K562 (cell line): Measurements from ENCODE around the gene KIAA2012. TPM values are rescaled to one million over a fixed set of nuclear protein-coding genes. Genes with fewer than 3 reads are reported as not detected.

Experiments
- ATAC-seq: fragments of 200-7000 bp; cut with Tn5 transposase; 3 replicates; pipeline ENCODE4 v1.9.1; 2020; ENCODE audit warnings: moderate library complexity
- BruUV-seq: library from RNA; stranded (reverse); fragments of 400-500 nt; replicated peaks from 2 replicates; lab custom pipeline; 2021; lab: Mats Ljungman, UMichigan
- CTCF ChIA-PET: fragments of 300-600 bp; formaldehyde crosslinking; extraction: SDS; loops from one replicate; lab custom pipeline; 2021; ENCODE audit warnings: low intra/inter-chr PET ratio; lab: Yijun Ruan, JAX
- POLR2A ChIA-PET: fragments of 300-600, 350-650 bp; sonication (Branson Sonifier 250); formaldehyde crosslinking; extraction: SDS; loops from one replicate; lab custom pipeline; 2021; ENCODE audit warnings: antibody characterized with exemption, inconsistent platforms; lab: Yijun Ruan, JAX
- DNase-seq, 4 experiments: peaks; one replicate each; pipeline versions ENCODE4 v3.0.0 to v3.0.0-alpha.2; 2011 to 2018; ENCODE audit warnings: low spot score in 3 of 4, mixed read lengths in 3 of 4; ENCODE audit errors: extremely low read depth in 1 of 4
- FAIRE-seq: peaks from 2 replicates; lab custom pipeline; 2011; peaks lifted over from hg19 to GRCh38; lab: Jason Lieb, UNC
- H2AFZ ChIP-seq: 2 replicates; pipeline ENCODE4 v1.6.0; 2011; ENCODE audit warnings: low read depth, low read length, control low read depth, inconsistent platforms
- H3K27ac ChIP-seq: fragments of 200-600 bp; 3 replicates; pipeline ENCODE4 v1.8.0; 2011; ENCODE audit warnings: low read depth, mild to moderate bottlenecking, control low read depth, inconsistent platforms, low read length, moderate library complexity, mixed read lengths; ENCODE audit errors: extremely low read depth
- H3K27me3 ChIP-seq, 2 experiments: fragments of 300-600 bp in 1 of 2; 2 replicates in 1 of 2; 3 replicates in 1 of 2; pipeline versions ENCODE4 v1.6.0 to v1.8.0; 2011; ENCODE audit warnings: inconsistent platforms in 2 of 2, low read length in 2 of 2, mild to moderate bottlenecking in 1 of 2, mixed read lengths in 1 of 2, moderate library complexity in 1 of 2; ENCODE audit not compliant: control insufficient read depth in 2 of 2, insufficient read depth in 2 of 2
- H3K36me3 ChIP-seq: fragments of 300-600 bp; 3 replicates; pipeline ENCODE4 v1.8.0; 2011; ENCODE audit warnings: mild to moderate bottlenecking, low read length, inconsistent platforms; ENCODE audit not compliant: control insufficient read depth, insufficient read depth
- H3K4me1 ChIP-seq, 2 experiments: fragments of 200-600 bp in 1 of 2; replicated peaks in 1 of 2; 2 replicates in 1 of 2; 3 replicates in 1 of 2; pipeline versions ENCODE4 v1.5.1 to v1.8.0; 2011; ENCODE audit warnings: inconsistent platforms in 2 of 2, low read length in 2 of 2, mild to moderate bottlenecking in 1 of 2, mixed read lengths in 1 of 2, moderate library complexity in 1 of 2; ENCODE audit not compliant: control insufficient read depth in 2 of 2, insufficient read depth in 2 of 2
- H3K4me2 ChIP-seq: 2 replicates; pipeline ENCODE4 v1.6.1; 2011; ENCODE audit warnings: low read length, control low read depth, inconsistent platforms, mixed read lengths; ENCODE audit not compliant: insufficient read depth
- H3K4me3 ChIP-seq: fragments of 200-600 bp; sonication (generic), shearing (Covaris generic); 2 replicates; pipeline ENCODE4 v1.5.1; 2016; ENCODE audit warnings: control low read depth, inconsistent platforms
- H3K79me2 ChIP-seq: fragments of 200-600 bp; 3 replicates; pipeline ENCODE4 v1.8.0; 2011; ENCODE audit warnings: low read length, inconsistent platforms; ENCODE audit not compliant: control insufficient read depth, insufficient read depth
- H3K9ac ChIP-seq, 2 experiments: 2 replicates each; pipeline versions ENCODE4 v1.6.0 to v1.6.1; 2011; ENCODE audit warnings: low read depth in 2 of 2, low read length in 2 of 2, control low read depth in 1 of 2, inconsistent platforms in 1 of 2, mild to moderate bottlenecking in 1 of 2, mixed read lengths in 1 of 2; ENCODE audit not compliant: insufficient read depth in 1 of 2
- H3K9me1 ChIP-seq: one replicate; pipeline ENCODE4 v1.6.0; 2011; ENCODE audit warnings: inconsistent platforms, mild to moderate bottlenecking, low read length, moderate library complexity; ENCODE audit not compliant: control insufficient read depth, insufficient read depth
- H3K9me3 ChIP-seq: replicated peaks from 2 replicates; pipeline ENCODE4 v1.5.1; 2011; ENCODE audit warnings: low read depth, low read length, inconsistent platforms; ENCODE audit not compliant: control insufficient read depth, insufficient read depth
- H4K20me1 ChIP-seq: replicated peaks from 2 replicates; pipeline ENCODE4 v1.6.1; 2011; ENCODE audit warnings: low read length, inconsistent platforms, mixed read lengths; ENCODE audit not compliant: control insufficient read depth, insufficient read depth
- CBFA2T2 ChIP-seq: fragments of 450-650 bp; conservative IDR thresholded peaks from 2 replicates; pipeline ENCODE4 v1.6.1; 2017; ENCODE audit warnings: mild to moderate bottlenecking
- MAZ ChIP-seq, 2 experiments: fragments of 450-650 bp in 1 of 2; sonication (generic) in 1 of 2; formaldehyde crosslinking; IDR thresholded peaks in 1 of 2; conservative IDR thresholded peaks in 1 of 2; 2 replicates each; pipeline versions ENCODE4 v1.4.0 to v1.5.0; 2020; ENCODE audit warnings: mild to moderate bottlenecking in 1 of 2, missing genetic modification reagents in 1 of 2
- MED1 ChIP-seq: sonication (generic); formaldehyde crosslinking; IDR thresholded peaks from 2 replicates; pipeline ENCODE4 v1.8.1; 2023; ENCODE audit warnings: missing genetic modification reagents, borderline replicate concordance
- ZNF354B ChIP-seq: fragments of 250-450 bp; sonication (Bioruptor Pico); IDR thresholded peaks from 2 replicates; pipeline ENCODE4 v1.4.0; 2020
- WGBS: fragments of 100-300 bp; shearing (Covaris generic); methylation state at CpG from one replicate; pipeline ENCODE4 v1.1.6; 2016; ENCODE audit warnings: low coverage, mixed read lengths; ENCODE audit not compliant: insufficient coverage; ENCODE audit errors: missing lambda C conversion rate; 5-methylcytosine and 5-hydroxymethylcytosine counted together
- in situ Hi-C: fragments of 300-500 bp; cut with MboI; formaldehyde crosslinking; loops from 4 replicates; pipeline ENCODE4 v1.15.0; 2018; ENCODE audit warnings: inconsistent platforms, mixed read lengths
- intact Hi-C: fragments of 100-400 bp; cut with micrococcal nuclease; formaldehyde crosslinking; loops from 2 replicates; pipeline ENCODE4 v1.14.2; 2022
- polyA plus RNA-seq, 8 experiments: library from polyadenylated mRNA; depleted of rRNA in 4 of 8; stranded (reverse) in 5 of 8; unstranded in 3 of 8; fragments of >200 nt; fragmentation: Nextera tagmentation in 2 of 8; fragmentation: Illumina TruSeq in 1 of 8; extraction: Ambion mirVana in 2 of 8; extraction: Trizol in 1 of 8; gene quantifications; 2 replicates each; pipeline versions ENCODE4 v1.2.1 to v1.2.3, GENCODE V29; 2011 to 2014; ENCODE audit warnings: inconsistent platforms in 1 of 8, missing spikeins in 1 of 8
- total RNA-seq, 7 experiments: library from RNA; depleted of rRNA in 6 of 7; stranded (reverse); fragments of >200 nt in 6 of 7; fragmentation: Illumina TruSeq in 2 of 7; extraction: Trizol in 2 of 7; gene quantifications; 2 replicates each; pipeline versions ENCODE4 v1.2.1 to v1.2.3, GENCODE V29; 2011 to 2021; ENCODE audit warnings: low replicate concordance in 1 of 7
- TF ChIP-seq, protein P1 (sequence below): fragments of 450-650 bp; IDR thresholded peaks from 2 replicates; pipeline ENCODE4 v1.6.1; 2016; ENCODE audit warnings: low read depth

The KIAA2012 gene
- total and polyA plus RNA-seq, 9 of the 15 experiments (the other 6 are each of a cell fraction or from before 2014, with no cell fraction given) = not detected

DNA sequence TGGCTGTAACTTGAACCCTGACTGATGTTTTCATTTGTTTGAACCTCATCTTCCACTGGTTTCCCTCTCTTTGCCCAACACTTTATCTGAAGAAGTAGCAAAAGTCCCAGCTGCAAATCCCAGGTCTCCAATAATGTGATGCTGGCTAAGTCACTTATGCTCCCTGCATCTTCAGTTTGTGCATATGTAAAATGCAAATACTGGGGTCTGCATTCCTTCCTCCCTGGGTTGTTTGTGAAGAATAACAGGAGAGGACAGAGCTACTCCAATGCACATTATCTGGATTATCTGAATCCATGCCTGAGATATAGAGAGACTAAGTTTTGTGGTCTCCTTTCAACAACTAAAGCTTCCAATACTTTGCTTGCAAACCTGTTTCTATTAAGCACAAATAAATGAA is 22.2 kb downstream of the KIAA2012 start (continued):
- TF ChIP-seq, protein P1, sequence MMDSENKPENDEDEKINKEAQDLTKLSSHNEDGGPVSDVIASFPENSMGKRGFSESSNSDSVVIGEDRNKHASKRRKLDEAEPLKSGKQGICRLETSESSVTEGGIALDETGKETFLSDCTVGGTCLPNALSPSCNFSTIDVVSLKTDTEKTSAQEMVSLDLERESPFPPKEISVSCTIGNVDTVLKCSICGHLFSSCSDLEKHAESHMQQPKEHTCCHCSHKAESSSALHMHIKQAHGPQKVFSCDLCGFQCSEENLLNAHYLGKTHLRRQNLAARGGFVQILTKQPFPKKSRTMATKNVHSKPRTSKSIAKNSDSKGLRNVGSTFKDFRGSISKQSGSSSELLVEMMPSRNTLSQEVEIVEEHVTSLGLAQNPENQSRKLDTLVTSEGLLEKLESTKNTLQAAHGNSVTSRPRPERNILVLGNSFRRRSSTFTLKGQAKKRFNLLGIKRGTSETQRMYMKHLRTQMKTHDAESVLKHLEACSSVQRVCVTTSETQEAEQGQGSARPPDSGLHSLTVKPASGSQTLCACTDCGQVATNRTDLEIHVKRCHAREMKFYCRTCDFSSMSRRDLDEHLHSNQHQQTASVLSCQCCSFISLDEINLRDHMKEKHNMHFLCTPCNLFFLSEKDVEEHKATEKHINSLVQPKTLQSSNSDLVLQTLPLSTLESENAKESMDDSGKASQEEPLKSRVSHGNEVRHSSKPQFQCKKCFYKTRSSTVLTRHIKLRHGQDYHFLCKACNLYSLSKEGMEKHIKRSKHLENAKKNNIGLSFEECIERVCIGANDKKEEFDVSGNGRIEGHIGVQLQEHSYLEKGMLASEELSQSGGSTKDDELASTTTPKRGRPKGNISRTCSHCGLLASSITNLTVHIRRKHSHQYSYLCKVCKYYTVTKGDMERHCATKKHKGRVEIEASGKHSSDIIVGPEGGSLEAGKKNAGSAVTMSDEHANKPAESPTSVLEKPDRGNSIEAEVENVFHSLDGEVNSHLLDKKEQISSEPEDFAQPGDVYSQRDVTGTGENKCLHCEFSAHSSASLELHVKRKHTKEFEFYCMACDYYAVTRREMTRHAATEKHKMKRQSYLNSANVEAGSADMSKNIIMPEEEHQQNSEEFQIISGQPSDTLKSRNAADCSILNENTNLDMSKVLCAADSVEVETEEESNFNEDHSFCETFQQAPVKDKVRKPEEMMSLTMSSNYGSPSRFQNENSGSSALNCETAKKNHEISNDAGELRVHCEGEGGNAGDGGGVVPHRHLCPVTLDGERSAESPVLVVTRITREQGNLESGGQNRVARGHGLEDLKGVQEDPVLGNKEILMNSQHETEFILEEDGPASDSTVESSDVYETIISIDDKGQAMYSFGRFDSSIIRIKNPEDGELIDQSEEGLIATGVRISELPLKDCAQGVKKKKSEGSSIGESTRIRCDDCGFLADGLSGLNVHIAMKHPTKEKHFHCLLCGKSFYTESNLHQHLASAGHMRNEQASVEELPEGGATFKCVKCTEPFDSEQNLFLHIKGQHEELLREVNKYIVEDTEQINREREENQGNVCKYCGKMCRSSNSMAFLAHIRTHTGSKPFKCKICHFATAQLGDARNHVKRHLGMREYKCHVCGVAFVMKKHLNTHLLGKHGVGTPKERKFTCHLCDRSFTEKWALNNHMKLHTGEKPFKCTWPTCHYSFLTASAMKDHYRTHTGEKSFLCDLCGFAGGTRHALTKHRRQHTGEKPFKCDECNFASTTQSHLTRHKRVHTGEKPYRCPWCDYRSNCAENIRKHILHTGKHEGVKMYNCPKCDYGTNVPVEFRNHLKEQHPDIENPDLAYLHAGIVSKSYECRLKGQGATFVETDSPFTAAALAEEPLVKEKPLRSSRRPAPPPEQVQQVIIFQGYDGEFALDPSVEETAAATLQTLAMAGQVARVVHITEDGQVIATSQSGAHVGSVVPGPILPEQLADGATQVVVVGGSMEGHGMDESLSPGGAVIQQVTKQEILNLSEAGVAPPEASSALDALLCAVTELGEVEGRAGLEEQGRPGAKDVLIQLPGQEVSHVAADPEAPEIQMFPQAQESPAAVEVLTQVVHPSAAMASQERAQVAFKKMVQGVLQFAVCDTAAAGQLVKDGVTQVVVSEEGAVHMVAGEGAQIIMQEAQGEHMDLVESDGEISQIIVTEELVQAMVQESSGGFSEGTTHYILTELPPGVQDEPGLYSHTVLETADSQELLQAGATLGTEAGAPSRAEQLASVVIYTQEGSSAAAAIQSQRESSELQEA = no peak
- no peak for TF ChIP-seq MAZ (CRISPR knock-in tag; conservative IDR thresholded peaks at IDR 0.05 in 1 of 2, IDR thresholded peaks at IDR 0.05 in 1 of 2)

DNA sequence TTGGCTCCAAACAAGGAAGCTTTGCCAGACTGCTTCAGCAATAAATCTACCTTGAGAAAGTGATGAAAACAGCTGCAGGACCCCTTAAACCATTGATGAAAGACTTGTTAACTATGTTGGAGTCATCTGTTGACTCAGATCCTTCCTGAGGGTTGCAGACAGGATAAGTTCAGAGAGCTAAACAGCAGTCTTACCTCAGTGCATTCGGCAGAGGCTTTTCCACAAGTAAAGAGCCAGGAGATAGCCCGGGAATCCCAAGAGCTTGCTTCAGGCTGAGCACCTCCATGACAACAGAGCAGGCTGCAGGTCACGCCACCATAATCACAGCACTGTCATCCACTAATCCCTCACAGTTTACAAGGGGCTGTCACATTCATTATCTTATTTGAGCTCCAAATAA is 23.7 kb downstream of the KIAA2012 start:
- WGBS = 0% methylated on average over 3 of the region's 3 CpGs
- POLR2A ChIA-PET = no interaction called here

More for the DNA sequence above, 23.7 kb downstream of the KIAA2012 start:
- TF ChIP-seq CBFA2T2 (no peak), ZNF354B (no peak), MED1 (CRISPR knock-in tag) (no peak)
- Histone ChIP-seq H3K4me1 (no peaks in the 10 kb centered on the region), H3K9ac (no peak overlapping the region), H3K27ac (no peak overlapping the region), H4K20me1 (no peaks in the 10 kb centered on the region), H2AFZ (no peak overlapping the region), H3K4me2 (no peak overlapping the region), H3K79me2 (no peaks in the 10 kb centered on the region), H3K9me3 (no peaks in the 10 kb centered on the region), H3K27me3 (peaks cover 2 to 8% of the 10 kb centered on the region in 2 experiments; a peak in 1 of 5 replicates), H3K36me3 (no peaks in the 10 kb centered on the region), H3K9me1 (no peaks in the 10 kb centered on the region), H3K4me3 (no peak overlapping the region)
- DNase-seq (no peak), FAIRE-seq (no peak), ATAC-seq (no peak)
- in situ Hi-C loops = no loop called here
- intact Hi-C loops = no loop called here
- BruUV-seq = no TSS peak
- CTCF ChIA-PET = no interaction called here
